ENCODE results near the gene EXOSC10. TPM values are rescaled to one million over a fixed set of nuclear protein-coding genes. Genes with fewer than 3 reads are reported as not detected.

The EXOSC10 gene
- total RNA-seq, 1 experiment from 2014 or later = 73.0 TPM

- no peak for TF ChIP-seq HMGA2 (CRISPR knock-in tag; IDR thresholded peaks at IDR 0.05)
- TF ChIP-seq ZNF423 (CRISPR knock-in tag; IDR thresholded peaks at IDR 0.05) = peak; percentile 8; the same call in 1 of the 2 replicates
- TF ChIP-seq MXD4 (CRISPR knock-in tag; IDR thresholded peaks at IDR 0.05; ENCODE audit: borderline replicate concordance) = no peak
- no peak for TF ChIP-seq FOXK1 (CRISPR knock-in tag; IDR thresholded peaks at IDR 0.05)
- TF ChIP-seq ATF1 (CRISPR knock-in tag; IDR thresholded peaks at IDR 0.05) = no peak
Measured at GRCh38 chr1:11030865-11031264, 68.8 kb downstream of the EXOSC10 start (continued).

GRCh38 chr1:11028018-11028417 is 71.7 kb downstream of the EXOSC10 start:
- Mint-ChIP-seq H3K4me1 (peaks cover 15% of the 10 kb centered on the region; the same call in 1 of the 2 replicates), H3K9me3 (no peaks in the 10 kb centered on the region), H3K27ac (no peak overlapping the region), H3K4me3 (no peak overlapping the region), H3K36me3 (peaks cover 39% of the 10 kb centered on the region), H3K27me3 (ENCODE audit: low read depth) (no peaks in the 10 kb centered on the region)
- ChIA-PET POLR2A (no interaction called here), CTCF (interaction anchor here (3.7 kb wide), 1 partner anchor 10 kb away, joined by 14 read pairs; no protein-coding TSS in a partner anchor)
- TF ChIP-seq USF1 (CRISPR knock-in tag; IDR thresholded peaks at IDR 0.05) (no peak), SMAD4 (CRISPR knock-in tag; IDR thresholded peaks at IDR 0.05) (no peak), ZNF671 (CRISPR knock-in tag; IDR thresholded peaks at IDR 0.05) (no peak), TP53 (CRISPR knock-in tag; IDR thresholded peaks at IDR 0.05) (no peak), ZNF317 (CRISPR knock-in tag; IDR thresholded peaks at IDR 0.05; ENCODE audit: borderline replicate concordance, low read depth) (no peak), ZMAT4 (CRISPR knock-in tag; IDR thresholded peaks at IDR 0.05) (no peak), PRRX2 (CRISPR knock-in tag; IDR thresholded peaks at IDR 0.05) (no peak), ZNF232 (CRISPR knock-in tag; IDR thresholded peaks at IDR 0.05) (no peak), SP1 (CRISPR knock-in tag; conservative IDR thresholded peaks at IDR 0.05) (no peak), ZNF138 (CRISPR knock-in tag; conservative IDR thresholded peaks at IDR 0.05) (no peak), PREB (CRISPR knock-in tag; IDR thresholded peaks at IDR 0.05; ENCODE audit: borderline replicate concordance) (no peak), ATF2 (CRISPR knock-in tag; IDR thresholded peaks at IDR 0.05; ENCODE audit: borderline replicate concordance, low read depth) (no peak)
- DNase-seq (ENCODE audit: low spot score) (no peak), ATAC-seq (no peak)

- ChIA-PET POLR2A (no interaction called here), CTCF (interaction anchor here (0.6 to 3.7 kb wide), 2 partner anchors 10 to 111 kb away, joined by 3 to 14 read pairs; no protein-coding TSS in a partner anchor)
- no peak overlapping the region for H3K4me3 Mint-ChIP-seq
- DNase-seq (ENCODE audit: low spot score) (no peak), ATAC-seq (no peak)
- peaks cover 46% of the 10 kb centered on the region for H3K36me3 Mint-ChIP-seq
- H3K27me3 Mint-ChIP-seq (ENCODE audit: low read depth) = no peaks in the 10 kb centered on the region
- H3K27ac Mint-ChIP-seq = peak overlapping the region; percentile 48; the same call in 1 of the 2 replicates
- TF ChIP-seq ZNF281 (CRISPR knock-in tag; IDR thresholded peaks at IDR 0.05) (no peak), CBFB (CRISPR knock-in tag; IDR thresholded peaks at IDR 0.05; ENCODE audit: low read depth) (no peak), ATF2 (CRISPR knock-in tag; IDR thresholded peaks at IDR 0.05; ENCODE audit: borderline replicate concordance, low read depth) (no peak), ZNF121 (CRISPR knock-in tag; IDR thresholded peaks at IDR 0.05) (no peak), ZNF263 (CRISPR knock-in tag; IDR thresholded peaks at IDR 0.05; ENCODE audit: low read depth) (no peak), TEAD4 (CRISPR knock-in tag; IDR thresholded peaks at IDR 0.05) (no peak), SOX15 (CRISPR knock-in tag; IDR thresholded peaks at IDR 0.05) (no peak)
- H3K9me3 Mint-ChIP-seq = no peaks in the 10 kb centered on the region
- H3K4me1 Mint-ChIP-seq = peaks cover 15% of the 10 kb centered on the region; the same call in 1 of the 2 replicates
Measured at GRCh38 chr1:11027316-11027715, 72.4 kb downstream of the EXOSC10 start.
